ENCODE measurements around the gene DGUOK. TPM values are rescaled to one million over a fixed set of nuclear protein-coding genes. Genes with fewer than 3 reads are reported as not detected.

DGUOK gene
- total RNA-seq, 4 donors from 2014 or later: 10.2 to 25.2 (median 20.3) TPM

- intact Hi-C loops (cut with DNase I; ENCODE audit: low total_unique reads) (loop anchor here (2.0 to 10.0 kb wide), 3 partner anchors 77 to 171 kb away; partner anchors contain the start of genes BOLA3 and DGUOK), in situ Hi-C loops (cut with MboI; ENCODE audit: low sequenced_read_pairs in 4 of 4) (no loop called here)
- Histone ChIP-seq H3K27me3 (no peaks in the 10 kb centered on the region), H3K4me3 (peak overlapping the region in 1 of 4 donors; percentile 61), H3K4me1 (peaks cover 27 to 31% of the 10 kb centered on the region in 2 donors), H3K9me3 (no peaks in the 10 kb centered on the region), H3K27ac (peak overlapping the region in 1 of 4 donors; percentile 43), H3K36me3 (no peaks in the 10 kb centered on the region)
- TF ChIP-seq CTCF (IDR thresholded peaks at IDR 0.05 in 4 of 5, conservative IDR thresholded peaks at IDR 0.05 in 1 of 5) (no peak), POLR2A (IDR thresholded peaks at IDR 0.05) (no peak)
- ATAC-seq (peak; percentile 25 to 37), DNase-seq (no peak)
These were observed 77.0 kb downstream of the DGUOK start for GRCh38 chr2:74003494-74004211.

GRCh38 chr2:74004212-74005182 lies 77.8 kb downstream of the DGUOK start:
- DNase-seq (no peak), ATAC-seq (no peak)
- intact Hi-C loops (cut with DNase I; ENCODE audit: low total_unique reads): loop anchor here (5.0 to 10.0 kb wide), 2 partner anchors 140 to 172 kb away; partner anchors contain the start of gene BOLA3
- Histone ChIP-seq H3K9me3 (no peaks in the 10 kb centered on the region), H3K27me3 (no peaks in the 10 kb centered on the region), H3K27ac (peak overlapping the region in 1 of 4 donors; percentile 43), H3K36me3 (no peaks in the 10 kb centered on the region), H3K4me1 (peaks cover 34 to 38% of the 10 kb centered on the region in 2 donors), H3K4me3 (peak overlapping the region in 1 of 4 donors; percentile 61)
- TF ChIP-seq POLR2A (IDR thresholded peaks at IDR 0.05) (no peak), CTCF (IDR thresholded peaks at IDR 0.05 in 4 of 5, conservative IDR thresholded peaks at IDR 0.05 in 1 of 5) (no peak)
- in situ Hi-C loops (cut with MboI; ENCODE audit: low sequenced_read_pairs in 4 of 4): no loop called here

- Histone ChIP-seq H3K36me3 (no peaks in the 10 kb centered on the region), H3K4me1 (peaks cover 40 to 43% of the 10 kb centered on the region in 2 donors), H3K9me3 (no peaks in the 10 kb centered on the region), H3K4me3 (no peak overlapping the region), H3K27me3 (no peaks in the 10 kb centered on the region), H3K27ac (no peak overlapping the region)
- DNase-seq (no peak), ATAC-seq (no peak)
- intact Hi-C loops (cut with DNase I; ENCODE audit: low total_unique reads) (loop anchor here (10.0 kb wide), 1 partner anchor 139 kb away; the partner anchor contains the start of gene BOLA3), in situ Hi-C loops (cut with MboI; ENCODE audit: low sequenced_read_pairs in 4 of 4) (no loop called here)
- TF ChIP-seq CTCF (IDR thresholded peaks at IDR 0.05 in 4 of 5, conservative IDR thresholded peaks at IDR 0.05 in 1 of 5): no peak
- TF ChIP-seq POLR2A (IDR thresholded peaks at IDR 0.05): no peak
These were observed 79.1 kb downstream of the DGUOK start for GRCh38 chr2:74005786-74006185.

GRCh38 chr2:74006459-74006858 lies 79.8 kb downstream of the DGUOK start:
- in situ Hi-C loops (cut with MboI; ENCODE audit: low sequenced_read_pairs in 4 of 4): no loop called here
- intact Hi-C loops (cut with DNase I; ENCODE audit: low total_unique reads): loop anchor here (10.0 kb wide), 1 partner anchor 138 kb away; the partner anchor contains the start of gene BOLA3
- TF ChIP-seq POLR2A (IDR thresholded peaks at IDR 0.05): no peak
- TF ChIP-seq CTCF (IDR thresholded peaks at IDR 0.05 in 4 of 5, conservative IDR thresholded peaks at IDR 0.05 in 1 of 5): no peak
- Histone ChIP-seq H3K4me1 (peaks cover 40 to 43% of the 10 kb centered on the region in 2 donors), H3K4me3 (no peak overlapping the region), H3K9me3 (no peaks in the 10 kb centered on the region), H3K27ac (no peak overlapping the region), H3K36me3 (no peaks in the 10 kb centered on the region), H3K27me3 (no peaks in the 10 kb centered on the region)
- ATAC-seq (no peak), DNase-seq (no peak)
